Muscle of back (tissue), 11 donors: ENCODE data around the gene CLASP2. TPM values are rescaled to one million over a fixed set of nuclear protein-coding genes. Genes with fewer than 3 reads are reported as not detected.

ENCODE experiments used
- DNase-seq, 3 donors: peaks; one replicate each; pipeline versions ENCODE4 v3.0.0 to v3.0.0-alpha.2; 2013
- polyA plus RNA-seq, 10 donors: library from polyadenylated mRNA; unstranded; fragments of 120-200 nt; gene quantifications; one replicate each; pipeline ENCODE4 v1.2.1, GENCODE V29; 2013; ENCODE audit not compliant: insufficient read length in 10 of 10

Gene CLASP2
- polyA plus RNA-seq, 10 donors = 33.9 to 60.8 (median 46.3) TPM

GRCh38 chr3:33637482-33637881 lies 80.6 kb downstream of the CLASP2 start:
- DNase-seq = no peak

- peak; percentile 40 to 65 (median 47) for DNase-seq
Observed at GRCh38 chr3:33636125-33636850, 81.8 kb downstream of the CLASP2 start.

GRCh38 chr3:33634262-33634661 lies 83.8 kb downstream of the CLASP2 start:
- DNase-seq = no peak

- DNase-seq = no peak
Observed at GRCh38 chr3:33629219-33629618, 88.8 kb downstream of the CLASP2 start.

- DNase-seq = no peak
Observed at GRCh38 chr3:33624756-33625155, 93.3 kb downstream of the CLASP2 start.

- DNase-seq = no peak
Observed at GRCh38 chr3:33613041-33613440, 105.0 kb downstream of the CLASP2 start.

- DNase-seq = no peak
Observed at GRCh38 chr3:33612607-33613006, 105.4 kb downstream of the CLASP2 start.

- DNase-seq = no peak
Observed at GRCh38 chr3:33602829-33603228, 115.2 kb downstream of the CLASP2 start.

- peak in 1 of 3 donors; percentile 2 for DNase-seq
Observed at GRCh38 chr3:33597257-33597689, 120.8 kb downstream of the CLASP2 start.

GRCh38 chr3:33592999-33593398 lies 125.1 kb downstream of the CLASP2 start:
- no peak for DNase-seq

- no peak for DNase-seq
Observed at GRCh38 chr3:33590541-33590940, 127.5 kb downstream of the CLASP2 start.

GRCh38 chr3:33586402-33586801 lies 131.7 kb downstream of the CLASP2 start:
- no peak for DNase-seq

GRCh38 chr3:33582234-33582633 lies 135.8 kb downstream of the CLASP2 start:
- DNase-seq = no peak

GRCh38 chr3:33581666-33582065 lies 136.4 kb downstream of the CLASP2 start:
- no peak for DNase-seq

GRCh38 chr3:33579840-33580239 lies 138.2 kb downstream of the CLASP2 start:
- DNase-seq = no peak

GRCh38 chr3:33579178-33579510 lies 138.9 kb downstream of the CLASP2 start:
- no peak for DNase-seq

GRCh38 chr3:33578325-33579177 lies 139.5 kb downstream of the CLASP2 start:
- DNase-seq = no peak

- DNase-seq = no peak
Observed at GRCh38 chr3:33577588-33577987, 140.5 kb downstream of the CLASP2 start.

GRCh38 chr3:33577173-33577572 lies 140.9 kb downstream of the CLASP2 start:
- DNase-seq = no peak

- DNase-seq = no peak
Observed at GRCh38 chr3:33575311-33575710, 142.7 kb downstream of the CLASP2 start.

- no peak for DNase-seq
Observed at GRCh38 chr3:33557829-33558228, 160.2 kb downstream of the CLASP2 start.

- DNase-seq = no peak
Observed at GRCh38 chr3:33557279-33557678, 160.8 kb downstream of the CLASP2 start.

GRCh38 chr3:33547101-33547500 lies 171.0 kb downstream of the CLASP2 start:
- no peak for DNase-seq
